K562 (cell line): ENCODE measurements around the gene MRTFB. TPM values are rescaled to one million over a fixed set of nuclear protein-coding genes. Genes with fewer than 3 reads are reported as not detected.
A peak's percentile ranks its signal among the peaks of the same experiment; 100 is the strongest.

Experiments
- ATF3 ChIP-seq, 2 experiments: fragments of 450-650 bp in 1 of 2; sonication (generic) in 1 of 2; formaldehyde crosslinking in 1 of 2; IDR thresholded peaks in 1 of 2; conservative IDR thresholded peaks in 1 of 2; 2 replicates each; pipeline versions ENCODE4 v1.6.1 to v1.8.1; 2016 to 2023; ENCODE audit warnings: mild to moderate bottlenecking in 2 of 2, moderate library complexity in 2 of 2, inconsistent platforms in 1 of 2, missing genetic modification reagents in 1 of 2
- C11orf30 ChIP-seq: fragments of 450-650 bp; IDR thresholded peaks from 2 replicates; pipeline ENCODE4 v1.6.1; 2016; ENCODE audit warnings: low read depth, mild to moderate bottlenecking
- CLOCK ChIP-seq: fragments of 250-450 bp; sonication (Bioruptor Pico); IDR thresholded peaks from 2 replicates; pipeline ENCODE4 v1.4.0; 2020; ENCODE audit warnings: mild to moderate bottlenecking, moderate library complexity, borderline replicate concordance
- E2F1 ChIP-seq: sonication (generic); formaldehyde crosslinking; IDR thresholded peaks from 2 replicates; pipeline ENCODE4 v1.8.1; 2023; ENCODE audit warnings: mild to moderate bottlenecking, missing genetic modification reagents, moderate library complexity
- NCOA1 ChIP-seq: fragments of 450-650 bp; IDR thresholded peaks from 2 replicates; pipeline ENCODE4 v1.6.1; 2016; ENCODE audit warnings: low read depth
- NFE2 ChIP-seq: IDR thresholded peaks from 2 replicates; pipeline ENCODE4 v1.6.1; 2014; ENCODE audit warnings: antibody characterized with exemption, low read depth
- TEAD2 ChIP-seq: fragments of 450-650 bp; IDR thresholded peaks from 2 replicates; pipeline ENCODE4 v1.6.1; 2016; ENCODE audit warnings: missing genetic modification characterization, control low read depth, missing compliant biosample characterization
- polyA plus RNA-seq, 8 experiments: library from polyadenylated mRNA; depleted of rRNA in 4 of 8; stranded (reverse) in 5 of 8; unstranded in 3 of 8; fragments of >200 nt; fragmentation: Nextera tagmentation in 2 of 8; fragmentation: Illumina TruSeq in 1 of 8; extraction: Ambion mirVana in 2 of 8; extraction: Trizol in 1 of 8; gene quantifications; 2 replicates each; pipeline versions ENCODE4 v1.2.1 to v1.2.3, GENCODE V29; 2011 to 2014; ENCODE audit warnings: inconsistent platforms in 1 of 8, missing spikeins in 1 of 8
- total RNA-seq, 7 experiments: library from RNA; depleted of rRNA in 6 of 7; stranded (reverse); fragments of >200 nt in 6 of 7; fragmentation: Illumina TruSeq in 2 of 7; extraction: Trizol in 2 of 7; gene quantifications; 2 replicates each; pipeline versions ENCODE4 v1.2.1 to v1.2.3, GENCODE V29; 2011 to 2021; ENCODE audit warnings: low replicate concordance in 1 of 7

MRTFB gene
- total and polyA plus RNA-seq, 9 of the 15 experiments (the other 6 are each of a cell fraction or from before 2014, with no cell fraction given): 2.2 to 12.7 (median 7.0) TPM

GRCh38 chr16:14024283-14024682, 46.8 kb upstream of the MRTFB start (continued):
- peak; percentile 94 for TF ChIP-seq C11orf30
- TF ChIP-seq NCOA1: no peak
- peak; percentile 77 for TF ChIP-seq NFE2
- no peak for TF ChIP-seq TEAD2
- TF ChIP-seq E2F1 (CRISPR knock-in tag): no peak
- no peak for TF ChIP-seq ATF3 (IDR thresholded peaks at IDR 0.05)
- no peak for TF ChIP-seq ATF3 (CRISPR knock-in tag; conservative IDR thresholded peaks at IDR 0.05)
- TF ChIP-seq CLOCK (CRISPR knock-in tag): no peak
